GM18858 (cell line): Measurements from ENCODE around the gene PPM1H.
"Not testable (repeated sequence)": the region's sequence is repeated elsewhere in the genome, so short reads cannot be mapped to it uniquely, and the experiment has no call there.

Experiments used
- ATAC-seq: cut with Tn5 transposase; IDR thresholded peaks from one replicate; pipeline ENCODE4 v1.9.1; 2021; ENCODE audit not compliant: unreplicated experiment

Gene PPM1H, protein sequence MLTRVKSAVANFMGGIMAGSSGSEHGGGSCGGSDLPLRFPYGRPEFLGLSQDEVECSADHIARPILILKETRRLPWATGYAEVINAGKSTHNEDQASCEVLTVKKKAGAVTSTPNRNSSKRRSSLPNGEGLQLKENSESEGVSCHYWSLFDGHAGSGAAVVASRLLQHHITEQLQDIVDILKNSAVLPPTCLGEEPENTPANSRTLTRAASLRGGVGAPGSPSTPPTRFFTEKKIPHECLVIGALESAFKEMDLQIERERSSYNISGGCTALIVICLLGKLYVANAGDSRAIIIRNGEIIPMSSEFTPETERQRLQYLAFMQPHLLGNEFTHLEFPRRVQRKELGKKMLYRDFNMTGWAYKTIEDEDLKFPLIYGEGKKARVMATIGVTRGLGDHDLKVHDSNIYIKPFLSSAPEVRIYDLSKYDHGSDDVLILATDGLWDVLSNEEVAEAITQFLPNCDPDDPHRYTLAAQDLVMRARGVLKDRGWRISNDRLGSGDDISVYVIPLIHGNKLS

GRCh38 chr12:62934799-62935674 lies at the start of gene PPM1H:
TSS of gene PPM1H (minus strand) at chr12:62935150. CDS start at chr12:62934736, 414 bp downstream.
- ATAC-seq, result peak; percentile 61

DNA sequence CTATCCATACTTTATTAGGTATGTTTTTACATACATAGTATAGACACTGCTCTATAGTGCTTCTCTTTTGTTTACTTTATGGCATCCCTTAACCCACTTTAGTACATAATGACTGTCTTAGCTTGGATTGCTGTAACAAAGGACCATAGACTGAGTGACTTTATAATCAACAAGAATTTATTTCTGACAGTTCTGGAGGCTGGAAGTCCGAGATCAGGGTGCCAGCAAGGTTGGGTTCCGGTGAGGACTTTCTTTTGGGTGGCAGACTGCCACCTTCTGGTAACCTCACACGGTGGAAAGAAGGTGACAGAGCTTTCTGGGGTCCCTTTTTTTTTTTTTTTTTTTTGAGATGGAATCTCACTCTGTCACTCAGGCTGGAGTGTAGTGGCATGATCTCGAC lies 48.6 kb upstream of the PPM1H start:
- no peak for ATAC-seq

GRCh38 chr12:62978768-62979167 lies 43.8 kb upstream of the PPM1H start:
- no peak for ATAC-seq

- ATAC-seq, result no peak
Observed at GRCh38 chr12:62977883-62978282, 42.9 kb upstream of the PPM1H start.

DNA sequence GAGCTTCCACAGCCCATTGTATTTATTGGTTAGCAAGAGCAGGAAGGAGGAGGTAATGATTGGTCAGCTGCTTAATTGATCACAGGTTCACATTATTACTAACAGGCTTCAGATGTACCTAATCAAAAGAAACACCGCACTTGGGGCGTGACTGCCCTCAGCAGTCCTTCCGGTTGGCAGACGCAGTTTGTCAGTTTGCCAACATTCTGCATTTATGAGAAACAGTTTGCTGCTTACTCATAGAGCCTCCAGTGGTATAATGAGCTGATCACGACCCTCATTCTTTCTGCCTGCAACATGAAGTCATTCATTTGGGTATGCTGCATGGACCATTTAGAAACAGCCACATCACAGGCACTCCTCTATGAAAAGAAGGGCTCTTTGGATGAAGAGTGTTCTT lies 42.5 kb upstream of the PPM1H start:
- ATAC-seq, result no peak

DNA sequence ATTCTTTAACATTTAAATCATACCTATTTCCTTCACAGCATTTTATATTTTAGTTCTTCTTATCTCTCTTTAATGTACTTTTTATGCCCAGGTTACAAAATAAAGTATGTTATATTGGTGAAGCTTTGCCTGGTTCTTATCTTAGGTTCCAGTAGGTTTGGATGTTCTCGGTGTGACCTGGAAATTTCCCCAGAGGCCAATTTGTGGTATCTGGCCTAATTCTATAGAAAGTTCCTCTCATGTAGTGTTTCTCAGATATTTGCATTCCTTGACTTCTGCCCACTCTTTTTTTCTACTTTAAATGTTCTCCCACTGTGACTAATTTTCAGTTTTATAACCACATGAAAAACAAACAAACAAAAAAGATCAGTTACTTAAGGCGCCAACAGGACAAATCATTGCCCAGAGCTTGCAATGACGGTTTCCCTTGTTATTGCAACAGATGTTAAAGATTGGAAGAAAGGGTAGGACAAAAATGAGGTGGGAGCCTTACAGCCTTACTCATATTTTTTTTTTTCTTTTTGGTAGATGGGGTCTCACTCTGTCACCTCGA lies 41.2 kb upstream of the PPM1H start:
- ATAC-seq, result no peak

- no peak for ATAC-seq
Observed at GRCh38 chr12:62971769-62972525, 37.0 kb upstream of the PPM1H start.

DNA sequence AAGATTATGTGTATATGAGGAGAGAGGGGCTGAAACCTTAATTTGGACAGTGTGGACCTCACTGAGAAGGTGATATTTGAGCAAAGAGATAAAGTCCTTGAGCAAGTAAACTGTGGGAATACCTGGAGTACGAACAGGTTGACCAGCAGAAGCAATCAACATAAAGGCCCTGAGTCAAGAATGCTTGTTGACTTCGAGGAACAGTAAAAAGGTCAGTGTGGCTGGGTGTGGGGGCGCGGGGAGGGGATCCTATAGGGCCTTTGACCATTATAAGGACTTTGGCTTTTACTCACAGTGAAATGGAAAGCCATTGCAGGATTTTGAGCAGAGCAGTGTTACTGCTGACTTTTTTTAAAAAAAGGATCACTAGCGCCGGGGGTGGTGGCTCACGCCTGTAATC lies 34.7 kb upstream of the PPM1H start:
- ATAC-seq, result no peak

DNA sequence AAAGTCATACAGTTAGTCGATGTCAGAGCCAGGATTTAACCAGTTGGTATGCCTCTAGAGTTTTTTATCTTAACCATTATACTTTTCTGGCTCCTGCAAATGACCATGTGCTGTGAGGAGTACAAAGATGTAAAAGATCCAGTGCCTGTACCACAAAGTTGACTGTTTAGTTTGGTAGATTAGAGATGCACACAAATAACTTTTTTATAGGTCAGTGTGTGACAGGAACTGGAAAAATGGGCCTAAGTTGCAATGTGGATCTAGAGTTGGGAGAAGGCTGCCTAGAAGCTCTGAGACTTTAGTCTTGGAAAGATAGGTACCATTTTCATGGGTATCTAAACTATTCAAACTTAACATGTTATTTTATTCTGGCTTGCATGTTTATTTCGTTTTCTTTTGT lies 32.8 kb upstream of the PPM1H start:
- no peak for ATAC-seq

- no peak for ATAC-seq
Observed at GRCh38 chr12:62966990-62967506, 32.1 kb upstream of the PPM1H start.

GRCh38 chr12:62966446-62966989 lies 31.6 kb upstream of the PPM1H start:
- not testable (repeated sequence) for ATAC-seq

- ATAC-seq, result not testable (repeated sequence)
Observed at GRCh38 chr12:62965700-62966099, 30.8 kb upstream of the PPM1H start.

- not testable (repeated sequence) for ATAC-seq
Observed at GRCh38 chr12:62965242-62965641, 30.3 kb upstream of the PPM1H start.

DNA sequence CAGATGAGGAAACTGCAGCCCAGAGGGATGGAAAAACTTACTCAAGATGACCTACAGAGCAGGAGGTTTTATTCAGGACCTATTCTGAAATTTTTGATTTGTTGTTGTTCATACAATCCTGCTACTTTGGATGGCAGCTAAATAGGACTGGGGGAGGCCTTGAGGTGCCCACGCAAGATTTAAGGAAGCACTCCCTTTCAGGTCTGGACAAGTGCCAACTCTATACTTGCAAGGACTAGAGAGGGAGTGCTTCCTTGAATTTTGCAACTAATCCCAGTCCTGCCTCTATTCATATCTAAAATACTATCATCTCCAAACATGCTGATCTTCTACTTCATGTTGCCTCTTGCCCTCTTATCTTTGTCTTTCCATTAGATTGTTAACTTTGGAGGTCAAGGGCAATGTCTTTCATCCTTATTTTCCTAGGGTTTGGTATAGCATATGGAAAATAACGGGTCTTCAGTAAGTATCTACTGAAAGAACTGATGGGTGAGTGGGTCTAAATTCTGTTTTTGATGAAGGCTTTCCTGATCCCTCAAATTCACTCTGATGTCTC lies 28.6 kb upstream of the PPM1H start:
- ATAC-seq, result no peak

- ATAC-seq, result no peak
Observed at GRCh38 chr12:62960324-62960723, 25.4 kb upstream of the PPM1H start.

DNA sequence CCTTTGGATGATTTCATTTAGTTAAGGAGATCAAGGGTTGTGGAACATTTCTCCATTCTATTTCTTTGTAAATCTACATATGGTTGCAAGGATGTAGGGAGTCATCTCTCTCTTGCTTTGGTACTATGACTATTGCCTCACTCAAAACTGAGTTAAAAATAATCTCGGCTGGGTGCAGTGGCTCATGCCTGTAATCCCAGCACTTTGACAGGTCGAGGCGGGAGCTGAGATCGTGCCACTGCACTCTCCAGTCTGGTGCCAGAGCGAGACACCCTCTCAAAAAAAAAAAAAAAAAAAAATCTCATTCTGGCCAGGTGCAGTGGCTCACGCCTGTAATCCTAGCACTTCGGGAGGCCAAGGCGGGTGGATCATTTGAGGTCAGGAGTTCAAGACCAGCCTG lies 24.8 kb upstream of the PPM1H start:
- no peak for ATAC-seq

DNA sequence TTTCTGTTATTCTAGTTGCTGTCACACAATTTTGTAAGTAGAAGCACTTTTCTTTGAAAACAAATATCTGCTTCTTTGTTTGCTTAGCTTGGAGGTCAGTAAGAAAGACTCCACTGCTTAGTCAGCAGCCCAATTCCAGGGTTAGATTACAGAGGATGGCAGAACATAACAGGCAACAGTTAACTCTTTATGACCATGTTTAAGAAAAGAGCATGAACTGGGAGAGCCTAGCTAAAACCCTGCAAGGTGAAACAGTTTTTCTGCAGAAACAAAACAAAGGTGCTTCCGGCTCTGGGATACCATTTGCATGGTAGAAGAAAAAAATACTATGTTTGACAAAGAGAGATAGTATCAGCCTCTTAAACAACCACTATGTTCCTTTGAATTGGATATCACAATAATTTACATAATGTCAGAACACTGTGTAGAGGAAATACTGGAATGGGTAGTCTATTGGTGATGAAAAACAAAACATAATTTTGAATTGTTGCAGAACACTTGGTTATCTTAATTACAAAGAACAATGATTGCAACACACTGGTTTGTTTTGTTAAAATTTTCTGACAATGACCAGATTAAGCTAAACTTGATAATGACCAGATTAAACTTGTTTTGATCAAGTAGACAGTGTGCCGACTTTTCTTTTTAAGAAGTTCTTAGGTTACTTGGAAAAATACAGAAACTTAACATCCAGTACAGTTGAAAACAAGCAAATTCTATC lies 22.4 kb upstream of the PPM1H start:
- ATAC-seq, result no peak

GRCh38 chr12:62955678-62956077 lies 20.7 kb upstream of the PPM1H start:
- no peak for ATAC-seq

DNA sequence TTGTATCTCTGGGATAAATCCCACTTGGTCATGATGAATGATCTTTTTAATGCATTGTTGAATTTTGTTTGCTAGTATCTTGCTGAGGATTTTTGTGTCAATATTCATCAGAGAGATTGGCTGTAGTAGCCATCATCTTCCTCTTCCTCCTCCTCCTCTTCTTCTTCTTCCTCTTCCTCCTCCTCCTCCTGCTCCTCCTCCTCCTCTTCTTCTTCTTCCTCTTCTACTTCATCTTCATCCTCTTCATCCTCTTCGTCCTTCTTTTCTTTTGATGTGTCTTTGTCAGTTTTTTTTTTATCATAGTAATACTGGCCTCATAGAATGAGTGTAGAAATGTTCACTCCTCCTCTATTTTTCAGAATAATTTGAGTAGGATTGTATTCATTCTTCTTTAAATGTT lies 15.4 kb upstream of the PPM1H start:
- no peak for ATAC-seq
